Measurements from ENCODE around the gene CEP41.

Gene CEP41

GRCh38 chr7:130409712-130410072 is 31.1 kb downstream of the CEP41 start:
- no peak for TF ChIP-seq POLR2AphosphoS5 (IDR thresholded peaks at IDR 0.05; ENCODE audit: low read depth)
- no peak for TF ChIP-seq REST (IDR thresholded peaks at IDR 0.05; ENCODE audit: insufficient replicate concordance, low read depth)
- no peak for TF ChIP-seq GABPA (IDR thresholded peaks at IDR 0.05; ENCODE audit: low read depth)
- TF ChIP-seq SPI1 (IDR thresholded peaks at IDR 0.05; ENCODE audit: borderline replicate concordance, low read depth): no peak
- no peak for TF ChIP-seq CTCF (IDR thresholded peaks at IDR 0.05; ENCODE audit: insufficient read depth, low read length)
- H3K4me3 ChIP-seq (replicated peaks; ENCODE audit: insufficient read depth, low read length): no peak overlapping the region
- H3K27ac ChIP-seq (replicated peaks): no peak overlapping the region
- DNase-seq (ENCODE audit: low read depth in 1 of 2, low spot score in 1 of 2): no peak
- no peaks in the 10 kb centered on the region for H3K27me3 ChIP-seq (ENCODE audit: insufficient read depth, poor library complexity, severe bottlenecking)

- Histone ChIP-seq H3K27ac (replicated peaks) (no peak overlapping the region), H3K27me3 (ENCODE audit: insufficient read depth, poor library complexity, severe bottlenecking) (no peaks in the 10 kb centered on the region), H3K4me3 (replicated peaks; ENCODE audit: insufficient read depth, low read length) (no peak overlapping the region)
- no peak for TF ChIP-seq CTCF (IDR thresholded peaks at IDR 0.05; ENCODE audit: insufficient read depth, low read length)
- no peak for TF ChIP-seq GABPA (IDR thresholded peaks at IDR 0.05; ENCODE audit: low read depth)
- TF ChIP-seq SPI1 (IDR thresholded peaks at IDR 0.05; ENCODE audit: borderline replicate concordance, low read depth): no peak
- no peak for TF ChIP-seq POLR2AphosphoS5 (IDR thresholded peaks at IDR 0.05; ENCODE audit: low read depth)
- no peak for TF ChIP-seq REST (IDR thresholded peaks at IDR 0.05; ENCODE audit: insufficient replicate concordance, low read depth)
- no peak for DNase-seq (ENCODE audit: low read depth in 1 of 2, low spot score in 1 of 2)
Measured at GRCh38 chr7:130409067-130409711, 31.6 kb downstream of the CEP41 start.

- Histone ChIP-seq H3K4me3 (replicated peaks; ENCODE audit: insufficient read depth, low read length) (no peak overlapping the region), H3K27ac (replicated peaks) (no peak overlapping the region), H3K27me3 (ENCODE audit: insufficient read depth, poor library complexity, severe bottlenecking) (no peaks in the 10 kb centered on the region)
- TF ChIP-seq REST (IDR thresholded peaks at IDR 0.05; ENCODE audit: insufficient replicate concordance, low read depth) (no peak), SPI1 (IDR thresholded peaks at IDR 0.05; ENCODE audit: borderline replicate concordance, low read depth) (no peak), POLR2AphosphoS5 (IDR thresholded peaks at IDR 0.05; ENCODE audit: low read depth) (no peak), GABPA (IDR thresholded peaks at IDR 0.05; ENCODE audit: low read depth) (no peak), CTCF (IDR thresholded peaks at IDR 0.05; ENCODE audit: insufficient read depth, low read length) (no peak)
- DNase-seq (ENCODE audit: low read depth in 1 of 2, low spot score in 1 of 2): no peak
Measured at GRCh38 chr7:130405003-130405402, 35.8 kb downstream of the CEP41 start.
